Neural cell (in vitro differentiated cells): ENCODE data around the gene DPF1. TPM values are rescaled to one million over a fixed set of nuclear protein-coding genes. Genes with fewer than 3 reads are reported as not detected.

Experiments used
- H2AFZ ChIP-seq: fragments of 200-600, 300-800 bp; sonication (generic), shearing (Covaris generic); 2 replicates; pipeline ENCODE4 v1.6.0; 2014; ENCODE audit warnings: low read depth, mild to moderate bottlenecking, antibody characterized with exemption, low read length, moderate library complexity
- H3F3A ChIP-seq: fragments of 200-600 bp; shearing (Covaris generic); 2 replicates; pipeline ENCODE4 v1.6.1; 2016; ENCODE audit warnings: mild to moderate bottlenecking, moderate library complexity, mixed read lengths, antibody characterized with exemption, low read length; ENCODE audit not compliant: insufficient read depth, poor library complexity, severe bottlenecking
- H3K27ac ChIP-seq: fragments of 200-600, 300-800 bp; sonication (generic), shearing (Covaris generic); 2 replicates; pipeline ENCODE4 v1.5.1; 2014; ENCODE audit warnings: mild to moderate bottlenecking, low read length, moderate library complexity
- H3K27me3 ChIP-seq: fragments of 300-800, 200-600 bp; sonication (generic), shearing (Covaris generic); 2 replicates; pipeline ENCODE4 v1.6.0; 2014; ENCODE audit warnings: mild to moderate bottlenecking, low read depth, low read length, moderate library complexity; ENCODE audit not compliant: insufficient read depth
- H3K36me3 ChIP-seq: fragments of 300-800, 200-600 bp; sonication (generic), shearing (Covaris generic); 2 replicates; pipeline ENCODE4 v1.5.1; 2014; ENCODE audit warnings: mild to moderate bottlenecking, antibody characterized with exemption, low read length, moderate library complexity; ENCODE audit not compliant: insufficient read depth
- H3K4me2 ChIP-seq: fragments of 300-800, 200-600 bp; sonication (generic), shearing (Covaris generic); 2 replicates; pipeline ENCODE4 v1.6.0; 2014; ENCODE audit warnings: mild to moderate bottlenecking, low read length
- H3K4me3 ChIP-seq: fragments of 300-800, 200-600 bp; sonication (generic), shearing (Covaris generic); 2 replicates; pipeline ENCODE4 v1.5.1; 2014; ENCODE audit warnings: mild to moderate bottlenecking, low read length, moderate library complexity
- H3K79me2 ChIP-seq: fragments of 200-600 bp; shearing (Covaris generic); replicated peaks from 2 replicates; pipeline ENCODE4 v1.6.0; 2014; ENCODE audit warnings: mild to moderate bottlenecking, low read length, moderate library complexity; ENCODE audit not compliant: insufficient read depth
- H3K9ac ChIP-seq: fragments of 300-800, 200-600 bp; sonication (generic), shearing (Covaris generic); 2 replicates; pipeline ENCODE4 v1.6.1; 2016; ENCODE audit warnings: mild to moderate bottlenecking, low read length, mixed read lengths
- H3K9me2 ChIP-seq: fragments of 200-600 bp; shearing (Covaris generic); 2 replicates; pipeline ENCODE4 v1.6.1; 2016; ENCODE audit warnings: mild to moderate bottlenecking, low read length, mixed read lengths; ENCODE audit not compliant: insufficient read depth
- H3K9me3 ChIP-seq: fragments of 200-600, 300-800 bp; sonication (generic), shearing (Covaris generic); 2 replicates; pipeline ENCODE4 v1.6.1; 2016; ENCODE audit warnings: mild to moderate bottlenecking, mixed run types, low read length, moderate library complexity, mixed read lengths
- H4K20me1 ChIP-seq: fragments of 200-600 bp; shearing (Covaris generic); 2 replicates; pipeline ENCODE4 v1.6.1; 2016; ENCODE audit warnings: mild to moderate bottlenecking, mixed run types; ENCODE audit not compliant: insufficient read depth
- CTCF ChIP-seq: fragments of 450-650 bp; IDR thresholded peaks from 2 replicates; pipeline ENCODE4 v1.5.1; 2014; ENCODE audit warnings: antibody characterized with exemption, mild to moderate bottlenecking, moderate library complexity; ENCODE audit not compliant: poor library complexity, severe bottlenecking
- EP300 ChIP-seq: fragments of 450-650 bp; conservative IDR thresholded peaks from 2 replicates; pipeline ENCODE4 v1.6.1; 2014; ENCODE audit warnings: antibody characterized with exemption, mild to moderate bottlenecking, moderate library complexity; ENCODE audit not compliant: poor library complexity, severe bottlenecking
- EZH2 ChIP-seq: fragments of 200-600, 300-800 bp; shearing (Covaris generic), sonication (generic); IDR thresholded peaks from 2 replicates; pipeline ENCODE4 v1.6.1; 2014; ENCODE audit warnings: antibody characterized with exemption, low read length, borderline replicate concordance, mild to moderate bottlenecking; ENCODE audit not compliant: insufficient read depth, poor library complexity, severe bottlenecking
- MXI1 ChIP-seq: fragments of 450-650 bp; conservative IDR thresholded peaks from 2 replicates; pipeline ENCODE4 v1.6.1; 2014; ENCODE audit warnings: antibody characterized with exemption, mild to moderate bottlenecking; ENCODE audit not compliant: poor library complexity, severe bottlenecking
- POLR2AphosphoS5 ChIP-seq: IDR thresholded peaks from 2 replicates; pipeline ENCODE4 v1.6.1; 2012
- RAD21 ChIP-seq: fragments of 450-650 bp; conservative IDR thresholded peaks from 2 replicates; pipeline ENCODE4 v1.6.1; 2014; ENCODE audit warnings: antibody characterized with exemption, mild to moderate bottlenecking, moderate library complexity
- REST ChIP-seq: IDR thresholded peaks from 2 replicates; pipeline ENCODE4 v1.6.1; 2012; ENCODE audit warnings: borderline replicate concordance
- SMC3 ChIP-seq: fragments of 450-650 bp; conservative IDR thresholded peaks from 2 replicates; pipeline ENCODE4 v1.6.1; 2014; ENCODE audit warnings: antibody characterized with exemption, mild to moderate bottlenecking, moderate library complexity; ENCODE audit not compliant: poor library complexity
- TAF1 ChIP-seq: IDR thresholded peaks from 2 replicates; pipeline ENCODE4 v1.6.1; 2012; ENCODE audit warnings: low read depth
- polyA plus RNA-seq: library from polyadenylated mRNA; depleted of rRNA; stranded (reverse); fragments of >200 nt; gene quantifications from 2 replicates; pipeline ENCODE4 v1.2.3, GENCODE V29; 2014

DPF1 gene
- polyA plus RNA-seq, 1 donor from 2014 or later, result 118 TPM

GRCh38 chr19:38196245-38196837 is 27.7 kb downstream of the DPF1 start:
- no peaks in the 10 kb centered on the region for H3K27me3 ChIP-seq
- no peaks in the 10 kb centered on the region for H3K9me3 ChIP-seq
- no peaks in the 10 kb centered on the region for H3K36me3 ChIP-seq
- H3K79me2 ChIP-seq, result no peaks in the 10 kb centered on the region
- TF ChIP-seq TAF1 (no peak), RAD21 (no peak), EP300 (no peak), MXI1 (no peak), REST (no peak), EZH2 (no peak), CTCF (no peak), POLR2AphosphoS5 (no peak), SMC3 (no peak)
- H3K4me2 ChIP-seq, result no peak overlapping the region
- H2AFZ ChIP-seq, result no peak overlapping the region
- H3K4me3 ChIP-seq, result no peak overlapping the region
- H3K9ac ChIP-seq, result no peak overlapping the region
- no peaks in the 10 kb centered on the region for H3K9me2 ChIP-seq
- H4K20me1 ChIP-seq, result no peaks in the 10 kb centered on the region
- H3F3A ChIP-seq, result no peaks in the 10 kb centered on the region
- no peak overlapping the region for H3K27ac ChIP-seq

- no peak for TF ChIP-seq TAF1
- TF ChIP-seq RAD21, result no peak
- no peak for TF ChIP-seq CTCF
- no peak for TF ChIP-seq REST
- TF ChIP-seq EP300, result no peak
- TF ChIP-seq EZH2, result no peak
- no peak for TF ChIP-seq SMC3
- no peak for TF ChIP-seq MXI1
- no peak for TF ChIP-seq POLR2AphosphoS5
Observed at GRCh38 chr19:38195237-38195636, 28.8 kb downstream of the DPF1 start.

More at GRCh38 chr19:38195237-38195636, 28.8 kb downstream of the DPF1 start:
- no peaks in the 10 kb centered on the region for H4K20me1 ChIP-seq
- no peak overlapping the region for H3K9ac ChIP-seq
- H3K4me3 ChIP-seq, result no peak overlapping the region
- no peaks in the 10 kb centered on the region for H3K9me3 ChIP-seq
- no peak overlapping the region for H2AFZ ChIP-seq
- no peaks in the 10 kb centered on the region for H3K9me2 ChIP-seq
- H3K36me3 ChIP-seq, result no peaks in the 10 kb centered on the region
- H3K79me2 ChIP-seq, result no peaks in the 10 kb centered on the region
- no peak overlapping the region for H3K27ac ChIP-seq
- H3K27me3 ChIP-seq, result no peaks in the 10 kb centered on the region
- no peak overlapping the region for H3K4me2 ChIP-seq
- H3F3A ChIP-seq, result no peaks in the 10 kb centered on the region
